Neural cell (in vitro differentiated cells): ENCODE measurements around the gene ARHGAP6. TPM values are rescaled to one million over a fixed set of nuclear protein-coding genes. Genes with fewer than 3 reads are reported as not detected.

Experiments
- H2AFZ ChIP-seq: fragments of 200-600, 300-800 bp; sonication (generic), shearing (Covaris generic); 2 replicates; pipeline ENCODE4 v1.6.0; 2014; ENCODE audit warnings: low read depth, mild to moderate bottlenecking, antibody characterized with exemption, low read length, moderate library complexity
- H3F3A ChIP-seq: fragments of 200-600 bp; shearing (Covaris generic); 2 replicates; pipeline ENCODE4 v1.6.1; 2016; ENCODE audit warnings: mild to moderate bottlenecking, moderate library complexity, mixed read lengths, antibody characterized with exemption, low read length; ENCODE audit not compliant: insufficient read depth, poor library complexity, severe bottlenecking
- H3K27ac ChIP-seq: fragments of 200-600, 300-800 bp; sonication (generic), shearing (Covaris generic); 2 replicates; pipeline ENCODE4 v1.5.1; 2014; ENCODE audit warnings: mild to moderate bottlenecking, low read length, moderate library complexity
- H3K27me3 ChIP-seq: fragments of 300-800, 200-600 bp; sonication (generic), shearing (Covaris generic); 2 replicates; pipeline ENCODE4 v1.6.0; 2014; ENCODE audit warnings: mild to moderate bottlenecking, low read depth, low read length, moderate library complexity; ENCODE audit not compliant: insufficient read depth
- H3K36me3 ChIP-seq: fragments of 300-800, 200-600 bp; sonication (generic), shearing (Covaris generic); 2 replicates; pipeline ENCODE4 v1.5.1; 2014; ENCODE audit warnings: mild to moderate bottlenecking, antibody characterized with exemption, low read length, moderate library complexity; ENCODE audit not compliant: insufficient read depth
- H3K4me2 ChIP-seq: fragments of 300-800, 200-600 bp; sonication (generic), shearing (Covaris generic); 2 replicates; pipeline ENCODE4 v1.6.0; 2014; ENCODE audit warnings: mild to moderate bottlenecking, low read length
- H3K4me3 ChIP-seq: fragments of 300-800, 200-600 bp; sonication (generic), shearing (Covaris generic); 2 replicates; pipeline ENCODE4 v1.5.1; 2014; ENCODE audit warnings: mild to moderate bottlenecking, low read length, moderate library complexity
- H3K79me2 ChIP-seq: fragments of 200-600 bp; shearing (Covaris generic); replicated peaks from 2 replicates; pipeline ENCODE4 v1.6.0; 2014; ENCODE audit warnings: mild to moderate bottlenecking, low read length, moderate library complexity; ENCODE audit not compliant: insufficient read depth
- H3K9ac ChIP-seq: fragments of 300-800, 200-600 bp; sonication (generic), shearing (Covaris generic); 2 replicates; pipeline ENCODE4 v1.6.1; 2016; ENCODE audit warnings: mild to moderate bottlenecking, low read length, mixed read lengths
- H3K9me2 ChIP-seq: fragments of 200-600 bp; shearing (Covaris generic); 2 replicates; pipeline ENCODE4 v1.6.1; 2016; ENCODE audit warnings: mild to moderate bottlenecking, low read length, mixed read lengths; ENCODE audit not compliant: insufficient read depth
- H3K9me3 ChIP-seq: fragments of 200-600, 300-800 bp; sonication (generic), shearing (Covaris generic); 2 replicates; pipeline ENCODE4 v1.6.1; 2016; ENCODE audit warnings: mild to moderate bottlenecking, mixed run types, low read length, moderate library complexity, mixed read lengths
- H4K20me1 ChIP-seq: fragments of 200-600 bp; shearing (Covaris generic); 2 replicates; pipeline ENCODE4 v1.6.1; 2016; ENCODE audit warnings: mild to moderate bottlenecking, mixed run types; ENCODE audit not compliant: insufficient read depth
- CTCF ChIP-seq: fragments of 450-650 bp; IDR thresholded peaks from 2 replicates; pipeline ENCODE4 v1.5.1; 2014; ENCODE audit warnings: antibody characterized with exemption, mild to moderate bottlenecking, moderate library complexity; ENCODE audit not compliant: poor library complexity, severe bottlenecking
- EP300 ChIP-seq: fragments of 450-650 bp; conservative IDR thresholded peaks from 2 replicates; pipeline ENCODE4 v1.6.1; 2014; ENCODE audit warnings: antibody characterized with exemption, mild to moderate bottlenecking, moderate library complexity; ENCODE audit not compliant: poor library complexity, severe bottlenecking
- EZH2 ChIP-seq: fragments of 200-600, 300-800 bp; shearing (Covaris generic), sonication (generic); IDR thresholded peaks from 2 replicates; pipeline ENCODE4 v1.6.1; 2014; ENCODE audit warnings: antibody characterized with exemption, low read length, borderline replicate concordance, mild to moderate bottlenecking; ENCODE audit not compliant: insufficient read depth, poor library complexity, severe bottlenecking
- MXI1 ChIP-seq: fragments of 450-650 bp; conservative IDR thresholded peaks from 2 replicates; pipeline ENCODE4 v1.6.1; 2014; ENCODE audit warnings: antibody characterized with exemption, mild to moderate bottlenecking; ENCODE audit not compliant: poor library complexity, severe bottlenecking
- POLR2AphosphoS5 ChIP-seq: IDR thresholded peaks from 2 replicates; pipeline ENCODE4 v1.6.1; 2012
- RAD21 ChIP-seq: fragments of 450-650 bp; conservative IDR thresholded peaks from 2 replicates; pipeline ENCODE4 v1.6.1; 2014; ENCODE audit warnings: antibody characterized with exemption, mild to moderate bottlenecking, moderate library complexity
- SMC3 ChIP-seq: fragments of 450-650 bp; conservative IDR thresholded peaks from 2 replicates; pipeline ENCODE4 v1.6.1; 2014; ENCODE audit warnings: antibody characterized with exemption, mild to moderate bottlenecking, moderate library complexity; ENCODE audit not compliant: poor library complexity
- TAF1 ChIP-seq: IDR thresholded peaks from 2 replicates; pipeline ENCODE4 v1.6.1; 2012; ENCODE audit warnings: low read depth
- polyA plus RNA-seq: library from polyadenylated mRNA; depleted of rRNA; stranded (reverse); fragments of >200 nt; gene quantifications from 2 replicates; pipeline ENCODE4 v1.2.3, GENCODE V29; 2014
- TF ChIP-seq, protein P1 (sequence below): IDR thresholded peaks from 2 replicates; pipeline ENCODE4 v1.6.1; 2012; ENCODE audit warnings: borderline replicate concordance

ARHGAP6 gene
- polyA plus RNA-seq, 1 donor from 2014 or later: 0.40 TPM

DNA sequence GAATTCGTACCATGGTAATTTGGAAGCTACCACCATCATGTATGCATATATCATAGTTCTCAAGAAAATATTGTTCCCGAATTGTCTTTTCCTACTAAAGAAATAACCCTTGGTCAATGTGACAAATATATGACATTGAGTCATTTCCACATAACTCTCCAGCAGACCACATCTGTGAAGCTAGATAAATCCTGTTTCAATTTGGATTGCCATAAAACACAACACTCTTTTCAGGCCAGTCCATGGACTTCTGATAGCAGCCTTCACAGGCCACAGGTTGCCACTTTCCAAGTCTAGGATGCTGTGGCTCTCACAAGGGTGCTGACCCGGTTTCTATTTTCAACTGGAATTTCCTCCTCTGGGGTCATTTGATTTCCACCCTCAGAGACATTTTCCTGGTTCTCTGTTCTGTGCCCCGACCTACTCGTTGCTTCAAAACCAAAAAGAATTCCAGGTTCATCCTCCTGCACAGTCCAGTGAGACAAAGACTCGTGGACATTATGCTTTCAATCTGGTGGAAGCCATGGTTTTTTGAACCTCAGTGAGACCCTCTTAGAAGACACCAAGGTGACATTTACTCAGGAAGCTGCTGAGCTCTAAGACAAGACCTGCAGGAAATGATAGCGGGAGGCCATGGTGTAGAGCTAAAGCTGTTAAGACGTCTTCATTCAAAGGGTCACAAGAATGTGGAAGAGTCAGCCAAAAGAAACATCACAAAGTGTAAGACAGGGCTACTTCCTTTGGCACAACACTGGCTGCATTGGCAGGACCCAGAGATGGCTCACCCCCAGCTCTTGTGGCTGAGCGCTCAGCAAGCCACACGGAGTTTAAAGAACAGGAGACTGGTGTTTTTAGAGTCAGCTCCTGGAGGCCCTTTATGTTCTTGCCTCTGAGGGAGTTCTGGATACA, 252.8 kb downstream of the ARHGAP6 start:
- H3K36me3 ChIP-seq: no peaks in the 10 kb centered on the region
- TF ChIP-seq EP300 (no peak), SMC3 (no peak), EZH2 (no peak), MXI1 (no peak), TAF1 (no peak), CTCF (no peak), POLR2AphosphoS5 (no peak), RAD21 (no peak)
- TF ChIP-seq, protein P1, sequence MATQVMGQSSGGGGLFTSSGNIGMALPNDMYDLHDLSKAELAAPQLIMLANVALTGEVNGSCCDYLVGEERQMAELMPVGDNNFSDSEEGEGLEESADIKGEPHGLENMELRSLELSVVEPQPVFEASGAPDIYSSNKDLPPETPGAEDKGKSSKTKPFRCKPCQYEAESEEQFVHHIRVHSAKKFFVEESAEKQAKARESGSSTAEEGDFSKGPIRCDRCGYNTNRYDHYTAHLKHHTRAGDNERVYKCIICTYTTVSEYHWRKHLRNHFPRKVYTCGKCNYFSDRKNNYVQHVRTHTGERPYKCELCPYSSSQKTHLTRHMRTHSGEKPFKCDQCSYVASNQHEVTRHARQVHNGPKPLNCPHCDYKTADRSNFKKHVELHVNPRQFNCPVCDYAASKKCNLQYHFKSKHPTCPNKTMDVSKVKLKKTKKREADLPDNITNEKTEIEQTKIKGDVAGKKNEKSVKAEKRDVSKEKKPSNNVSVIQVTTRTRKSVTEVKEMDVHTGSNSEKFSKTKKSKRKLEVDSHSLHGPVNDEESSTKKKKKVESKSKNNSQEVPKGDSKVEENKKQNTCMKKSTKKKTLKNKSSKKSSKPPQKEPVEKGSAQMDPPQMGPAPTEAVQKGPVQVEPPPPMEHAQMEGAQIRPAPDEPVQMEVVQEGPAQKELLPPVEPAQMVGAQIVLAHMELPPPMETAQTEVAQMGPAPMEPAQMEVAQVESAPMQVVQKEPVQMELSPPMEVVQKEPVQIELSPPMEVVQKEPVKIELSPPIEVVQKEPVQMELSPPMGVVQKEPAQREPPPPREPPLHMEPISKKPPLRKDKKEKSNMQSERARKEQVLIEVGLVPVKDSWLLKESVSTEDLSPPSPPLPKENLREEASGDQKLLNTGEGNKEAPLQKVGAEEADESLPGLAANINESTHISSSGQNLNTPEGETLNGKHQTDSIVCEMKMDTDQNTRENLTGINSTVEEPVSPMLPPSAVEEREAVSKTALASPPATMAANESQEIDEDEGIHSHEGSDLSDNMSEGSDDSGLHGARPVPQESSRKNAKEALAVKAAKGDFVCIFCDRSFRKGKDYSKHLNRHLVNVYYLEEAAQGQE: no peak
- H3K27me3 ChIP-seq: no peaks in the 10 kb centered on the region
- H3K4me2 ChIP-seq: no peak overlapping the region
- H3K27ac ChIP-seq: no peak overlapping the region
- H3K79me2 ChIP-seq: no peaks in the 10 kb centered on the region
- H3K9me2 ChIP-seq: no peaks in the 10 kb centered on the region
- no peak overlapping the region for H3K9ac ChIP-seq
- no peak overlapping the region for H2AFZ ChIP-seq
- no peak overlapping the region for H3K4me3 ChIP-seq
- no peaks in the 10 kb centered on the region for H3F3A ChIP-seq
- H3K9me3 ChIP-seq: no peaks in the 10 kb centered on the region
- no peaks in the 10 kb centered on the region for H4K20me1 ChIP-seq

- TF ChIP-seq TAF1: no peak
- TF ChIP-seq POLR2AphosphoS5: no peak
- TF ChIP-seq, protein P1: no peak
- Histone ChIP-seq H3K4me2 (no peak overlapping the region), H3K9me3 (no peaks in the 10 kb centered on the region), H3K27me3 (no peaks in the 10 kb centered on the region), H4K20me1 (no peaks in the 10 kb centered on the region), H3K4me3 (no peak overlapping the region), H3K27ac (no peak overlapping the region), H3K79me2 (no peaks in the 10 kb centered on the region), H3F3A (no peaks in the 10 kb centered on the region), H3K9ac (no peak overlapping the region), H3K9me2 (no peaks in the 10 kb centered on the region), H3K36me3 (no peaks in the 10 kb centered on the region), H2AFZ (no peak overlapping the region)
Observed at GRCh38 chrX:11409957-11410356, 255.8 kb downstream of the ARHGAP6 start.
